Activated CD4-positive, alpha-beta T cell treated with anti-CD3 and anti-CD28 coated beads for 48 hours (primary cell): ENCODE data around the gene SIGLECL1.
"Not testable (repeated sequence)": the region's sequence is repeated elsewhere in the genome, so short reads cannot be mapped to it uniquely, and the experiment has no call there.

Experiments used
- DNase-seq: peaks from one replicate; pipeline ENCODE4 v3.0.0-alpha.2; 2020

SIGLECL1 gene

DNA sequence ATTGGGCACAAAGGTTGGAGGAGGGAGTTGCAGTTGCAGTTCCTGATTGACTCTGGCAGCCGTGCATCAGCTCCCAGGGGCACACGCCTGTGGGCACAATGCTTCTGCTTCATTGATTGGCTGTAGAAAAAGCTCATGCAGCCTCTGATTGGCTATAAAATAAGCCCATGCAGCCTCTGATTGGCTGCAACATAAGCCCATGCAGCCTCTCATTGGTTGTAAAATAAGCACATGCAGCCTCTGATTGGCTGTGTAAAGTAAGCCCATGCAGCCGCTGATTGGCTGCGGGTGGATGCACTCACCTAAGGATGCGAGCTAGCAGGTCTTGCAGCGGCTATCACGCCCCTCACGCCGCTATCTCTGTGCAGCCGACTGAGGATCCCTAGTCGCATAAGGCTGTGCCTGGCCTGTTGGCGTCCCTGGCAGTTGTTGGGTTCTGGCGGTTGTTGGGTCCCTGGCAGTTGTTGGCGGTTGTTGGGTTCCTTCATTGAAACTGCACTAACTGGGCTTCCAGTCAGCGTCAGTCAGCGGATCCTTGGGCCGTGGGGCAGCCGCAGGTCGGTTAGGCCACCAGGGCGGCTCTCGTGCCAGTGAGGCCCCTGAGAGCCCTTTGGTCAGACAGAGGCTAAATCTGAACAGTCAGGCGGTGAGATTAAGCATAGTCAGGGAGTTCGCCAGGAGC is at the start of gene SIGLECL1:
TSS of gene SIGLECL1 (plus strand) at position 295 of the 682 bp plus-strand sequence. CDS start 12,993 bp downstream, outside the sequence.
- no peak for DNase-seq

GRCh38 chr19:51201712-51202111 is 49.2 kb upstream of the SIGLECL1 start:
- DNase-seq = no peak

- no peak for DNase-seq
These were observed 47.0 kb upstream of the SIGLECL1 start for GRCh38 chr19:51203916-51204315.

DNA sequence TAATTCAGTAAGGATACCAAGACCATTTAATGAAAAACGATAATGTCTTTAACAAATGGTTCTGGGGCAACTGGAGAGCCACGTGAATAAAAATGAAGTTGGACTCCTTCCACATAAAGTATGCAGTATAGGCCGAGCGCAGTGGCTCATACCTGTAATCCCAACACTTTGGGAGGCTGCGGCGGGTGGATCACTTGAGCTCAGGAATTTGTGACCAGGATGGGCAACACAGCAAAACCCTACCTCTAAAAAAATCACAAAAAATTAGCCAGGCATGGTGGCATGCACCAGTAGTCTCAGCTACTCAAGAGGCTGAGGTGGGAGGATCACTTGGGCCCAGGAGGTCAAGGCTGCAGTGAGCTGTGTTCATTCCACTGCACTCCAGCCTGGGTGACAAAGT is 46.6 kb upstream of the SIGLECL1 start:
- DNase-seq = no peak

GRCh38 chr19:51207747-51208146 is 43.1 kb upstream of the SIGLECL1 start:
- DNase-seq = no peak

- DNase-seq = no peak
These were observed 40.6 kb upstream of the SIGLECL1 start for GRCh38 chr19:51210191-51210784.

GRCh38 chr19:51210874-51211361 is 40.0 kb upstream of the SIGLECL1 start:
- not testable (repeated sequence) for DNase-seq

GRCh38 chr19:51211833-51212232 is 39.0 kb upstream of the SIGLECL1 start:
- no peak for DNase-seq

DNA sequence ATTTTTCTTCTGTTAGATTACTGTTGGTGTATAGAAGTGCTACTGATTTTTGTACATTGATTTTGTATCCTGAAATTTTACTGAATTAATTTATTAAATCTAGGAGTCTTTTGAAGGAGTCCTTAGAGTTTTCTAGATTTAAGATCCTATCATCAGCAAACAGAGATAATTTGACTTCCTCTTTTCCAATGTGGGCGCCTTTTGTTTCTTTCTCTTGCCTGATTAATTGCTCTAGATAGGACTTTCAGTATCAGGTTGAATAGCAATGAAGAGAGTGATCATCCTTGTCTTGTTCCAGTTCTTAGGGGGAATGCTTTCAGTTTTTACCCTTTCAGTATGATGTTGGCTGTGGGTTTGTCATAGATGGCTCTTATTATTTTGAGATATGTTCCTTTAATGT is 31.6 kb upstream of the SIGLECL1 start:
- DNase-seq = no peak

DNA sequence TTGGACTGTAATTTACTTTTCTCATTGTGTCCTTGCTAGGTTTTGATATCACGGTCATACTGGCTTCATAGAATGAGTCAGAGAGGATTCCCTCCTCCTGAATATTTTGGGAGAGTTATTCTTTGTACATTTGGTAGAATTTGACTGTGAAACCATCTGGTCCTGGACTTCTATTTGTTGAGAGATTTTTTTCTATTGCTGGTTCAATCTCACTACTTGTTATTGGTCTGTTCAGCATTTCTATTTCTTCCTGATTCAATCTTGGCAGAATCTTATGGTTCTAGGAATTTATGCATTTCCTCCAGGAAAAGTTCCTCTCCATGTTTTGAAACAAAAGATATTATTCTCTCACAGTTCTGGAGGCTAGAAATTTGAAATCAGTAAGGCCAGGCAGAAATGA is 30.9 kb upstream of the SIGLECL1 start:
- no peak for DNase-seq

- DNase-seq = no peak
These were observed 29.9 kb upstream of the SIGLECL1 start for GRCh38 chr19:51220996-51221395.

GRCh38 chr19:51224163-51224641 is 26.7 kb upstream of the SIGLECL1 start:
- no peak for DNase-seq

GRCh38 chr19:51224898-51225393 is 25.9 kb upstream of the SIGLECL1 start, which contains the start of gene CD33:
TSS of gene CD33 (plus strand) at chr19:51225080. CDS start at chr19:51225119, 39 bp downstream.
- not testable (repeated sequence) for DNase-seq

- DNase-seq = no peak
These were observed 24.8 kb upstream of the SIGLECL1 start for GRCh38 chr19:51226067-51226466.

DNA sequence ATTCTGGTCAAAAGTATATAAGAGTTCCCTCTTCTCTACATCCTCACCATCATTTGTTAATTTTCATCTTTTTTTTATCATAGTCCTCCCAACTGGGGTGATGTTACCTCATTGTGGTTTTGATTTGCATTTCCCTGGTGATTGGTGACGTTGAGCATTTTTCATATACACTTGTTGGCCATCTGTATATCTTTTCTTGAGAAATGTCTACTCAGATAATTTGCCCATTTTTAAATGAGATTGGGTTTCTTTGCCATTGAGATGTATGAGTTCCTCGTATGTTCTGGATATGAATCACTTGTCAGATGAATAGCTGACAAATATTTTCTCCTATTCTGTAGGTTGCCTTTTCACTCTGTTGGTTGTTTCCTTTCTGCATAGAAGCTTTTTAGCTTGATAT is 23.6 kb upstream of the SIGLECL1 start:
- DNase-seq = no peak

DNA sequence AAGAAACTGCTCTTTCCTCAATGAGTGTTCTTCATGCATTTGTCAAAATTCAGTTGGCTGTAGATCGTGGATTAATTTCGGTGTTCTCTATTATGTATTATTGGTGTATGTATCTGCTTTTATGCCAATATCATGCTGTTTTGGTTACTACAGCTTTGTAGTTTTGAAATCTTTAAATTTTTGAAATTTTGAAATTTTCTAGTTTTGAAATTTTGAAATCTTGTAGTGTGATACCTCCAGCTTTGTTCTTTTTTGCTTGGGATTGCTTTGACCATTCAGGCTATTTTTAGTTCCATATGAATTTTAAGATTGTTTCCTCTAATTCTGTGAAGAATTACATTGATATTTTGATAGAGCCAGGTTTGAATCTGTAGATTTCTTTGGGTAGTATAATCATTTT is 22.9 kb upstream of the SIGLECL1 start:
- no peak for DNase-seq

GRCh38 chr19:51240866-51241265 is 10.0 kb upstream of the SIGLECL1 start:
- no peak for DNase-seq

GRCh38 chr19:51242881-51243630 is 7.8 kb upstream of the SIGLECL1 start:
- no peak for DNase-seq

GRCh38 chr19:51246164-51246552 is 4.7 kb upstream of the SIGLECL1 start:
- DNase-seq = no peak

GRCh38 chr19:51247972-51248590 is 2.8 kb upstream of the SIGLECL1 start:
- DNase-seq = no peak

- no peak for DNase-seq
These were observed 564 bp downstream of the SIGLECL1 start for GRCh38 chr19:51251468-51251820.

GRCh38 chr19:51252306-51253079 is 1.6 kb downstream of the SIGLECL1 start:
- DNase-seq = no peak
